Osteoblast (primary cell): ENCODE data around the gene FGD6. TPM values are rescaled to one million over a fixed set of nuclear protein-coding genes. Genes with fewer than 3 reads are reported as not detected.

Source experiments
- DNase-seq: peaks from one replicate; pipeline ENCODE4 v3.0.0; 2011; ENCODE audit warnings: low spot score, mixed read lengths; ENCODE audit not compliant: insufficient read length; ENCODE audit errors: missing footprints
- H2AFZ ChIP-seq: 2 replicates; pipeline ENCODE4 v1.6.0; 2011; ENCODE audit warnings: mild to moderate bottlenecking, low read length
- H3K27ac ChIP-seq: 2 replicates; pipeline ENCODE4 v1.5.1; 2011; ENCODE audit warnings: mild to moderate bottlenecking, low read depth, low read length, moderate library complexity
- H3K27me3 ChIP-seq: 2 replicates; pipeline ENCODE4 v1.6.0; 2012; ENCODE audit warnings: mild to moderate bottlenecking, control low read depth, inconsistent platforms, low read length, moderate library complexity; ENCODE audit not compliant: insufficient read depth
- H3K36me3 ChIP-seq: 2 replicates; pipeline ENCODE4 v1.5.1; 2011; ENCODE audit warnings: mild to moderate bottlenecking, low read length, control low read depth, moderate library complexity; ENCODE audit not compliant: insufficient read depth
- H3K4me1 ChIP-seq: 2 replicates; pipeline ENCODE4 v1.5.1; 2011; ENCODE audit warnings: mild to moderate bottlenecking, low read length, control low read depth, moderate library complexity; ENCODE audit not compliant: insufficient read depth
- H3K4me2 ChIP-seq: 2 replicates; pipeline ENCODE4 v1.6.0; 2011; ENCODE audit warnings: mild to moderate bottlenecking, low read length; ENCODE audit not compliant: insufficient read depth
- H3K4me3 ChIP-seq: fragments of 200-600 bp; sonication (generic); 3 replicates; pipeline ENCODE4 v1.5.1; 2012; ENCODE audit warnings: mild to moderate bottlenecking, low read length, inconsistent platforms; ENCODE audit not compliant: insufficient read depth
- H3K79me2 ChIP-seq: 2 replicates; pipeline ENCODE4 v1.6.0; 2012; ENCODE audit warnings: mild to moderate bottlenecking, low read length, control low read depth, inconsistent platforms; ENCODE audit not compliant: insufficient read depth
- H3K9me3 ChIP-seq: 2 replicates; pipeline ENCODE4 v1.5.1; 2011; ENCODE audit warnings: low read depth, low read length, control low read depth
- H4K20me1 ChIP-seq: 2 replicates; pipeline ENCODE4 v1.6.0; 2012; ENCODE audit warnings: mild to moderate bottlenecking, low read length, control low read depth; ENCODE audit not compliant: insufficient read depth
- total RNA-seq: library from RNA; depleted of rRNA; stranded (reverse); fragments of >200 nt; gene quantifications from 2 replicates; pipeline ENCODE4 v1.2.3, GENCODE V29; 2012
- TF ChIP-seq, protein P1 (sequence below): IDR thresholded peaks from 2 replicates; pipeline ENCODE4 v1.5.1; 2011; ENCODE audit warnings: mild to moderate bottlenecking, low read depth, low read length, moderate library complexity; ENCODE audit errors: extremely low read depth

Gene FGD6
- 11.9 and 14.4 TPM in 2 replicates for total RNA-seq

DNA sequence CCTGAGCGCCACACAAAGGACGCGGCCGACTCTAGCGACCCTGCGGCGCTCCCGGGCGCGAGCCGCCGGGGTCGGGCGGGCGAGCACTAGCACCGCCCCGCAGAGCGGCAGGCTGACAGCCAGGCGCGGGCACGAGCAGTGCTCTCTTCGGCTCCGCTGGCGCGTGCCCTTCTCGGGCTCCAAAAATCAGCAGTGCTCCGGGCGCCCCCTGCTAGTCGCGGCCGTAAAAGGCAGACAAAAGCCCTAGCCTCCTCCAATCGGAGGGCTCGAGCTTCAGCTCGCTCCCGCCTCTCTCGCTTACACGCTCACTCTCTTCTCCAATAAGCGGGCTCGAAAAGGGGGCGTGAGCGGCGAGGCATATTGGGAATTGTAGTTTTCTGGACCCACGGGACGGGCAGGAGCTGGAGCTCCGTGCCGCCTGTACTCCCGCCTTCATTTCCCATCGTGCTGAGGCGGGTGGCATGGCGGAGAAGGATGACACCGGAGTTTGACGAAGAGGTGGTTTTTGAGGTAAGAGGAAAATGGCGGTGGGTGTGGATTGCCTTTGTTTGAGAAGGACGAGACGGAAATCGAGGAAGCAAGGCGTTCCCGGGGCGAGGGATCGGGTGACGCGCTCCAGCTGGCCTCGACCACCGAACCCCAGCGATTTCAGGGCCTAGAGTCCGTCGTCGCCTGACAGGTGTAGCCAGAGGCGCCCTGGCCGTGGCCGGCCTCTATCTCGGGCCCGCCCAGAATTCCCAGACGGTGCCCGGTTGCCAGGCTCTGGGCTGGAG is at the start of gene FGD6, which contains the start of gene VEZT:
TSS of gene FGD6 (minus strand) at position 91 of the 773 bp plus-strand sequence. CDS start 227 bp downstream, outside the sequence.
TSS of gene VEZT (plus strand) at position 431 of the 773 bp plus-strand sequence. CDS start at position 475, 44 bp downstream.
- no peaks in the 10 kb centered on the region for H3K36me3 ChIP-seq
- peak within 1 kb of the TSS; percentile 96 for H3K4me3 ChIP-seq
- peak within 1 kb of the TSS; percentile 99 for H3K4me2 ChIP-seq
- H2AFZ ChIP-seq: peak within 1 kb of the TSS; percentile 99
- peak within 1 kb of the TSS; percentile 95 for H3K27ac ChIP-seq
- H4K20me1 ChIP-seq: peaks cover 4% of the 10 kb centered on the region
- H3K9me3 ChIP-seq: no peaks in the 10 kb centered on the region
- TF ChIP-seq, protein P1, sequence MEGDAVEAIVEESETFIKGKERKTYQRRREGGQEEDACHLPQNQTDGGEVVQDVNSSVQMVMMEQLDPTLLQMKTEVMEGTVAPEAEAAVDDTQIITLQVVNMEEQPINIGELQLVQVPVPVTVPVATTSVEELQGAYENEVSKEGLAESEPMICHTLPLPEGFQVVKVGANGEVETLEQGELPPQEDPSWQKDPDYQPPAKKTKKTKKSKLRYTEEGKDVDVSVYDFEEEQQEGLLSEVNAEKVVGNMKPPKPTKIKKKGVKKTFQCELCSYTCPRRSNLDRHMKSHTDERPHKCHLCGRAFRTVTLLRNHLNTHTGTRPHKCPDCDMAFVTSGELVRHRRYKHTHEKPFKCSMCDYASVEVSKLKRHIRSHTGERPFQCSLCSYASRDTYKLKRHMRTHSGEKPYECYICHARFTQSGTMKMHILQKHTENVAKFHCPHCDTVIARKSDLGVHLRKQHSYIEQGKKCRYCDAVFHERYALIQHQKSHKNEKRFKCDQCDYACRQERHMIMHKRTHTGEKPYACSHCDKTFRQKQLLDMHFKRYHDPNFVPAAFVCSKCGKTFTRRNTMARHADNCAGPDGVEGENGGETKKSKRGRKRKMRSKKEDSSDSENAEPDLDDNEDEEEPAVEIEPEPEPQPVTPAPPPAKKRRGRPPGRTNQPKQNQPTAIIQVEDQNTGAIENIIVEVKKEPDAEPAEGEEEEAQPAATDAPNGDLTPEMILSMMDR: peak; percentile 68
- peaks cover 89% of the 10 kb centered on the region for H3K79me2 ChIP-seq
- peaks cover 24% of the 10 kb centered on the region for H3K4me1 ChIP-seq
- peak; percentile 98 for DNase-seq
- no peaks in the 10 kb centered on the region for H3K27me3 ChIP-seq

DNA sequence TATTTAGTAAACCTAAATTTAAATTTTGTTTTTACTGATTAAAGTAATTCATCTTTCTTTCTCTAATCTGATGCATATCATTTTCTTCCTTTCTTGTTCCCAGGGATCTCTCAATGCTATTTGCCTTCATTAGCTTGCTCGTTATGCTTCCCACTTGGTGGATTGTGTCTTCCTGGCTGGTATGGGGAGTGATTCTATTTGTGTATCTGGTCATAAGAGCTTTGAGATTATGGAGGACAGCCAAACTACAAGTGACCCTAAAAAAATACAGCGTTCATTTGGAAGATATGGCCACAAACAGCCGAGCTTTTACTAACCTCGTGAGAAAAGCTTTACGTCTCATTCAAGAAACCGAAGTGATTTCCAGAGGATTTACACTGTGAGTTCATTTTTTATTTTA is 49.0 kb upstream of the FGD6 start:
- no peak overlapping the region for H3K27ac ChIP-seq
- no peak for DNase-seq
- TF ChIP-seq, protein P1: no peak
- H4K20me1 ChIP-seq: no peaks in the 10 kb centered on the region
- H3K4me3 ChIP-seq: no peak overlapping the region
- no peaks in the 10 kb centered on the region for H3K27me3 ChIP-seq
- no peaks in the 10 kb centered on the region for H3K79me2 ChIP-seq
- H2AFZ ChIP-seq: no peak overlapping the region
- H3K36me3 ChIP-seq: peaks cover 31% of the 10 kb centered on the region
- no peaks in the 10 kb centered on the region for H3K9me3 ChIP-seq
- H3K4me2 ChIP-seq: no peak overlapping the region
- H3K4me1 ChIP-seq: no peaks in the 10 kb centered on the region

DNA sequence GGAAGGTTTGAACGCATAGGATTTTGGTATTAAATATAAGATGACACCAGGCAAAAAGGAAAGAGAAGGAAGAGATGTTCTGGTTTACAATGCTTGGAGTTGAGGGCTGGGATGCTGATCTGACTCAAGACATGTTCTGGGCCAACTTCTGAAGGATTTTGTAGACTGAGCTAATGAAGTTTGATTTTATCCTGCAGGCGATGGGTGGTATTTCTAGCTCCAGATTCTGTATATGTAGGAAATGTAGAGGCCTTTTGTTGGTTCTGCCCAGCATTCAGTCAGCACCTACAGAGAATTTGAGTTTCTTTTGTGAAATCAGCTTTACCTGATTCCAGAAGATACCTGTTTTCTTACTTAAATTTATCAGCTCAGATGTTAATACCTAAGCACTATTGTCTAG is 48.5 kb upstream of the FGD6 start:
- TF ChIP-seq, protein P1: no peak

DNA sequence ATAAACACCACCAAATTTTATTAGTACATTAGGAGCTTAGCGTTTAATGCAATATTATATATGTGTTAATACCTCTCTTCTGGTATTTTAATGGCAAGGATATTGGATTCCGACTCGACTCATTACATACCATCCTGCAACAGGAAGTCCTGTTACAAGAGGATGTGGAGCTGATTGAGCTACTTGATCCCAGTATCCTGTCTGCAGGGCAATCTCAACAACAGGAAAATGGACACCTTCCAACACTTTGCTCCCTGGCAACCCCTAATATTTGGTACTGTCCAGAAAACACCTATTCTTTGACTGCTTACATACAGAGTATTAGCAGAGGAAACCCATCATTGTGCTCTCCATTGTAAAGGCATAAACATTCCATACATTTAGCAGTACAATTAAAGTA is 45.5 kb upstream of the FGD6 start:
- Histone ChIP-seq H3K4me3 (no peak overlapping the region), H3K36me3 (peaks cover 18% of the 10 kb centered on the region), H3K27me3 (no peaks in the 10 kb centered on the region), H4K20me1 (no peaks in the 10 kb centered on the region), H3K79me2 (no peaks in the 10 kb centered on the region), H3K27ac (no peak overlapping the region), H3K4me1 (no peaks in the 10 kb centered on the region), H3K4me2 (no peak overlapping the region), H2AFZ (no peak overlapping the region), H3K9me3 (no peaks in the 10 kb centered on the region)
- TF ChIP-seq, protein P1: no peak
- no peak for DNase-seq

More for the DNA sequence above, 48.5 kb upstream of the FGD6 start:
- Histone ChIP-seq H3K27ac (no peak overlapping the region), H3K4me2 (no peak overlapping the region), H2AFZ (no peak overlapping the region), H3K4me1 (no peaks in the 10 kb centered on the region), H3K36me3 (peaks cover 31% of the 10 kb centered on the region), H3K79me2 (no peaks in the 10 kb centered on the region), H3K9me3 (no peaks in the 10 kb centered on the region), H3K27me3 (no peaks in the 10 kb centered on the region), H3K4me3 (no peak overlapping the region), H4K20me1 (no peaks in the 10 kb centered on the region)
- DNase-seq: no peak
